ENCODE results near the gene CYB561D2. TPM values are rescaled to one million over a fixed set of nuclear protein-coding genes. Genes with fewer than 3 reads are reported as not detected.
"Not testable (repeated sequence)": the region's sequence is repeated elsewhere in the genome, so short reads cannot be mapped to it uniquely, and the experiment has no call there.

The CYB561D2 gene
- total RNA-seq, result 10 to 100 TPM; 18.1 to 34.3 TPM

DNA sequence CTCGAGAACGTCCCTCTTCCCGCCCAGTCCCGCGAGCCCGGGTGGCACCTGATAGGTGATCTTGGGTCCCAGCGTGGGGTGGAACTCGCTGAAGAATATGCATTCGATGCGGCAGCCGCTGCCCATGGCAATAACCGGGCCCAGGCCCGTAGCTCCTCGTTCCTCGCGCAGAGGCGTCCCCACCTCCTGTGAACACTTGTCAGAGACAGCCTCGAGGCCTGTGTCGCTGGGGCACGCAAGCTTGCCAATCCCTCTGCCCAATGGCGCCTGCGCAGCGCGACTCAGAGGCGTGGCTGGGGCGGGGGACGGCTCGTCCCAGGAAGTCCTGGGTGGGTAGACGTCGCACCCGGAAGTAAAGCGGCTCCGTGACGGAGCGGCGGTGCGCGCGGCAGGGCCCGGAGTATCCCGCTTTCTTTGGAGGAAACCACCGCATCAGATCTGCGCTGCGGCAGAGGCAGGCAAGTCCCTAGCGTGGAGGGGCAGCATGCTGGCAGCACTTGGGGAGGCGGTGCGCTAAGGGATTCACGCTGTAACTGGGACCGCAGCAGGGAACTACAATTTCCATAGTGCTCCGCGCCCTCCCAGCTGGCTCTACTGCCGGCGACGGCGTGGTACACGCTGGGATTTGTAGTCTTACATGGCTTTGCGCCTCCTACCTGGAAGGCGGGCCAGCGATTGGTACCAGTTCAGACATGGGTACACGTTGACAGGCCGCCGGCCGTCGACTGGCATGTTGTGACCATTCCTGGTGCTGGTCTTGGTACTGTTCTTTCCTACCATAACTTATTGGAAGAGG is at the start of gene CYB561D2, which contains the start of gene NPRL2:
TSS of gene CYB561D2 (plus strand) at position 336 of the 796 bp plus-strand sequence. CDS start 572 bp downstream, outside the sequence.
TSS of gene NPRL2 (minus strand) at position 249 of the 796 bp plus-strand sequence. CDS start at position 126, 123 bp downstream.
- peak; percentile 91 to 92 for ATAC-seq
- DNase-seq (ENCODE audit: low spot score in 2 of 2), result peak; percentile 98 to 100
- Mint-ChIP-seq H3K9me3 (no peaks in the 10 kb centered on the region), H3K36me3 (peaks cover 8 to 18% of the 10 kb centered on the region in 2 donors), H3K27ac (peak within 1 kb of the TSS; percentile 96)

DNA sequence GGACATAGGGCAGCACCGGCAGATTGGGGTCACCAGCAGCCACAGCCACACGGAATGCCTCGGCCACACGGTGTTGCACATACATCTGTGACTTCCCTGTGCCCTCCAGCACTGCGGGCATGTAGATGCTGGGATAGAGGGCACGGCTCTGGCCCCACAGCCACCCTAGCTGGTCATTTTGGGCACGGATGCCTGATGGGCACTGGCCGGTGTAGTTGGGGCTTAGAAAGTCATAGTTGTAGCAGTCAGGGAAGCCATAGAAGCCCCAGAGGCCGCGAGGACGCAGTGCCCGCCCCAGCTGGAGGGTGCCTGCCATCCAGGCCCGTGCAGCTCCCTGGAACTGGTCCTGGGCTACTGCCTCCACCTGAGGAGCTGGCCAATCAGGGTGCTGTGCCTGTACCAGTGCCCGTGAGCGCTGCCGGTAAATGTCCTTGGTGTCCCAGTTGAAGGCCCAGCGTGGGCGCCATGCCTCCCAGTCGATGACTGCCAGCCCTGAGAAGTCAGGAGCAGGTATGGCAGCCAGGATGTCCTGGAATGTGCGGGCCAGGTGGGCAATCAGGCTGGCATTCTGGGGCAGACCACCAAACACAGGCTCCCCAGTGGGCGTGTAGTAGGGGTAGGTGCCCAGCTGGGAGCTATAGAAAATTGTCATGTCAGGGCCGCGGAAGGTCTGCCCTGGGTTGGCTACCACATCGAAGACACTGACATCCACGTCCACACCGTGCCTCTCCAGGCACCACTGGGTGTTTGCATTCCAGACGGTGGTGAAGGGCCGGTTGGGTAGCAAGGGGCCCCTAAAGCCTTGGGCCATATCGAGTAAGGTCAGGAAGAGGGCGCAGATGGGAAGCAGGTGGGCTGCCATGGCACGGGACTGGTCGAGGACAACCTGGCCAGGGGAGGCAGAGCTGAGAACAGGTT is 48.3 kb upstream of the CYB561D2 start:
- no peak for DNase-seq (ENCODE audit: low spot score in 2 of 2)
- no peak overlapping the region for H3K27ac Mint-ChIP-seq
- peaks cover 0 to 4% of the 10 kb centered on the region in 2 donors for H3K36me3 Mint-ChIP-seq
- no peak for ATAC-seq
- H3K9me3 Mint-ChIP-seq, result no peaks in the 10 kb centered on the region

DNA sequence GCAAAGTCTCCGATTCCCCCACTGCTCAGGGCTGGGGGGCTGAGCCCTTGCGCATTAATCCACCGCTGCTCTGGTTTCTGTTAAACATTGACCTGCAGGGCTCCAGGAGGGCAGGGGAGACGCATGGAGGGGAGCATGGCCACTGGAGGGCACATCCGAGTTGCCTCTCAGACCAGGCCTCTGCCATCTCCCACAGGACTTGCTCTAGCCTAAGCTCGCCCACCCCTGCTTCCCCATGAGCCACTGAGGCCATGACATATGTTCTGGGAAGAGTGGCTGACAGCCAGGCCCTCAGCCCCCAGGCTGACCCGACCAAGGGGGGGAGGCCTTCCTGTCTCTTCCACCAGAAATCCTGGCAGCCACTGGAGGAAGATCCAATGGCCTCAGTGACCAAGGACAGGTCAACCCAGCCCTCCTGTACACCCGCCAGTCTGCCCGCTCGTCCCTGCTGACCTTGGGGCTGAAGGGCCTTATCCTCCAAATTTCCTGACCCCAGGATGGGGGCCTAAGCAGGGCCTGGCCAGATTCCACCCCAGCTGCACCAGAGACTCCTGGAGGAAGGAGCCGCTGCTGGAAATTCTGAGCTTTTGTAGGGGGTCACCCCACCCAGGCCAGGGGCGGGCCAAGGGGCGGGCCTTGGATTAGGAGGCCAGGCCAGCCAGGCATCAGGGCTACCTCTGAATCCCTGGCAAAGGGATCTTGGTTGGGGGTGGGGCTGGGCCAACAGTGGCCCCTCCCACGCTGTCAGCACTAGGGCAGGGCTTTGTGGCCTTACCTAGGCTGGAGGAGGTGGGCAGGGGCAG is 47.4 kb upstream of the CYB561D2 start, which contains the start of gene HYAL1:
TSS of gene HYAL1 (minus strand) at position 562 of the 803 bp plus-strand sequence. CDS start 618 bp downstream, outside the sequence.
- Mint-ChIP-seq H3K36me3 (peaks cover 0 to 4% of the 10 kb centered on the region in 2 donors), H3K9me3 (no peaks in the 10 kb centered on the region), H3K27ac (no peak within 1 kb of the TSS)
- ATAC-seq (no peak), DNase-seq (ENCODE audit: low spot score in 2 of 2) (no peak)

GRCh38 chr3:50304601-50305000 is 46.1 kb upstream of the CYB561D2 start:
- no peak for DNase-seq (ENCODE audit: low spot score in 2 of 2)
- ATAC-seq, result peak; percentile 11 to 54
- H3K27ac Mint-ChIP-seq, result no peak overlapping the region
- peaks cover 0 to 1% of the 10 kb centered on the region in 2 donors for H3K36me3 Mint-ChIP-seq
- no peaks in the 10 kb centered on the region for H3K9me3 Mint-ChIP-seq

- not testable (repeated sequence) for H3K9me3 Mint-ChIP-seq; DNase-seq (ENCODE audit: low spot score in 2 of 2)
These were observed 38.6 kb upstream of the CYB561D2 start for GRCh38 chr3:50312041-50312440.

GRCh38 chr3:50314342-50314741 is 36.3 kb upstream of the CYB561D2 start:
- DNase-seq (ENCODE audit: low spot score in 2 of 2), result no peak
- H3K36me3 Mint-ChIP-seq, result peaks cover 0 to 4% of the 10 kb centered on the region in 2 donors
- H3K9me3 Mint-ChIP-seq, result no peaks in the 10 kb centered on the region
- H3K27ac Mint-ChIP-seq, result peak overlapping the region; percentile 15 to 26
- no peak for ATAC-seq

More at GRCh38 chr3:50312041-50312440, 38.6 kb upstream of the CYB561D2 start:
- H3K36me3 Mint-ChIP-seq, ATAC-seq, H3K27ac Mint-ChIP-seq: not testable (repeated sequence)

DNA sequence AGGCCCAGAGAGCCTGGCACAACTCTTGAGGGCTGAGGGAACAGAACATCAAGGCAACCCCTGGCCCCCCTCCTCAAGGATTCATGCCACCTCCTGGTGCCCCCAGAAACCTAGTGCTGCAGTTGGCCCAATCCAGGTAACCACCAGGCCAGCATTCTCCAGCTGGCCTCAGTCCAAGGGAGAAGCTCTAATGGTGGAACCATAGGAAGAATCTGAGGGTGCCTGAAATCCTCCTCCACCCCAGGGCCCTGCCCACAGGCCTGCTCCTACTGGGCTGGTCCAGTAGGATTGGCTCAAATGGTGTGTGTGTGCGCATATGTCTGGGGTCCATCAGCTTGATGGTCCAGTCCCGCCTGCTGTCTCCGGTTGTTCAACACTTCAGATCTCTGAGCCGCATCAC is 35.8 kb upstream of the CYB561D2 start:
- DNase-seq (ENCODE audit: low spot score in 2 of 2), result no peak
- Mint-ChIP-seq H3K9me3 (no peaks in the 10 kb centered on the region), H3K36me3 (peaks cover 0 to under 1% of the 10 kb centered on the region in 2 donors), H3K27ac (no peak overlapping the region)
- no peak for ATAC-seq

DNA sequence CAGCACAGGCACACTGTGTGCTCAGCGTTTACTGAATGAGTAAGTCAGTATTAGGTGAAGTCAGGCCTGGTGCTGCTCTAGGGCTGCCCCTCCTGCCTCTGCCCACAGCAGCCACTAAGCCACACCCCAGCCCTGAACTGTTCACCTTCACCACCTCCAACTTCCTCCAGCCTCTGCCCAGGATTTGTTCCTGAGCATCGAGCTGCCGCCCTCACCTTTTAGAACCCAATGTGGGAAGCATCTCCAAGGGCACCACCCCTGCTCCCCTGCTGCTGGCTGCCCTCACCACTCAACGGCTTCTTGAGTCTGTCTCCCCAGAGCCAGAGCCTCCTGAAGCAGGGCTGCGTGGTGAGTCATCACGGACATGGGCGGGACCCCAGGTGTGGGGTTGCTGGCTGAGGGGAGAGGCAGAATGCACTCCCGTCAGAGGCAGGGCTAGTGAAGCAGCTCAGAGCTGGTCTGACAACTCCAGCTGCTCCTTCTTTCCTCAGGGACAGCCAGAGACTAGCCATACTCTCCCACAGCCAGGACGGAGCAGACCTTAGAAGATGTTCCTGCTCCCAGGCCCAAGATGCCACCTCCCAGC is 33.9 kb upstream of the CYB561D2 start:
- Mint-ChIP-seq H3K27ac (peak overlapping the region; percentile 19 to 60), H3K36me3 (no peaks in the 10 kb centered on the region)
- ATAC-seq, result no peak

GRCh38 chr3:50317300-50317699 is 33.4 kb upstream of the CYB561D2 start:
- Mint-ChIP-seq H3K36me3 (no peaks in the 10 kb centered on the region), H3K27ac (peak overlapping the region in 1 of 2 donors; percentile 60), H3K9me3 (no peaks in the 10 kb centered on the region)
- ATAC-seq (no peak), DNase-seq (ENCODE audit: low spot score in 2 of 2) (no peak)

More for the DNA sequence above, 33.9 kb upstream of the CYB561D2 start:
- no peak for DNase-seq (ENCODE audit: low spot score in 2 of 2)
- no peaks in the 10 kb centered on the region for H3K9me3 Mint-ChIP-seq

DNA sequence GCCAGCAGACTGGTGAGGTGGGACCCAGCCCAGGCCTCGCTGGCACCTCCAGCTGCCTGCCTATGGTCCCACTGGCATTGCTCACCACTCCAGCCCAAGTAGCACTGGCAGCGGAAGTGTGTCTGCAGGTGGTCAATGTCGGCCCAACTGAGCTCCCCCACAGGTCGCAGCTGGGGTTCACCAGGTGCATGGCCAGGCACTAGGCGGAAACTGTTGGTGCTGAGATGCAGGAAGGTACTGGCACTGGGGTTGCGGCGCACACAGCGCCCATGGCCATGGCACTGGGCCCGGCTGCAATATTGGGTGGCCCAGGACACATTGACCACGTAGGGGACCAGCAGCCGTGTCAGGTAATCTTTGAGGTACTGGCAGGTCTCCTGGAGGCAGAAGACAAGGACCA is 32.5 kb upstream of the CYB561D2 start:
- no peak for DNase-seq (ENCODE audit: low spot score in 2 of 2)
- H3K36me3 Mint-ChIP-seq, result no peaks in the 10 kb centered on the region
- no peak overlapping the region for H3K27ac Mint-ChIP-seq
- no peaks in the 10 kb centered on the region for H3K9me3 Mint-ChIP-seq
- ATAC-seq, result no peak

DNA sequence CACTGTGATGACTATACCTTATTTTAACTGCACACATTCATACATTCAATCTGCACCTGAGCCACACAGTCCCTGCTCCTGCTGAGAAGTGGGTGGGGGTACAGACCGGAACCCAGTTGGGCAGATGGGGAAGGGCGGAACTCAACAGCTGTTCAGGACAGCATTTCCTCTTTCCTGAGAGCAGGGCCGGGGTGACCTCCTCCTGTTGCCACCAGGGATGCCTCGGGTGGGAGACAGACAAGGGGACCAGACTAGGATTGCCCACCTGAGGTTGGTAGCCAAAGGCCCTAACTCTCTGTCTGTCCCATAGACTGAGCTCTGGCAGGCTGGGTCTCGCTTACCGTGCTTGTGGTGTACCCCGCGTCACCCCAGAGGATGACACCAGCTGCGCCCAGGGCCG is 32.0 kb upstream of the CYB561D2 start:
- Mint-ChIP-seq H3K9me3 (no peaks in the 10 kb centered on the region), H3K36me3 (no peaks in the 10 kb centered on the region), H3K27ac (no peak overlapping the region)
- ATAC-seq (no peak), DNase-seq (ENCODE audit: low spot score in 2 of 2) (no peak)

DNA sequence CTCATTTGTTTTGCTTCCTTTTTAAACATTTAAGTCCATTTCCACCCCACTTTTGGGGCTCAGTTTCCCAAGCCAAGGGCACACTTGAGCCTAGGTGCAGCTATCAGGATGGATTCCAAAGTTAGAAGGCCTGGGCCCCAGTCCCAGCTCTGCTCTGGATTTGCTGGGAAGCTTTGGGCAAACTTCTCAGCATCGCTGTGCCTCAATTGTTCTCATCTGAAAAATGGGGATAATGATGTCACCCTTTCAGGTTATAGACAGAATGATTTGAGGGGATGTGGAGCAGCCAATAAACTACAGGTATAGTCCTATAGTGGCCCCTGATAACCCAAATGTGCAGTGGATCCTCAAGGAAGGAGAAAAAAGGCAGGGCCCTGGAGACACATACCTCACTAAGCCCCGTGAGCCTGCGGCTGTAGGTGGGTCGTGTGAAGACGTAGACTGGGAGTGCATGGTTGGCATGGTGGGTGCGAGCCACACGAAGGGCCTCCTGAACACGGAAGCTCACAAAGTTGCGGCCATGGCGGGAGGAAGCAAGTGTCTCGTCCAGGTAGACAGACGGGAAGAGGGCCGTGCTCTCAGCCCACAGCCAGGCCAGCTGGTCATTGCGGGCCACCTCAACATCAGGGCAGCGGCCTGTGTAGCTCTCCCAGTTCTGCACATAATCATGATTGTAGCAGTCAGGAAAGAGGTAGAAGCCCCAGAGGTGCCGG is 31.3 kb upstream of the CYB561D2 start:
- no peak for ATAC-seq
- no peaks in the 10 kb centered on the region for H3K9me3 Mint-ChIP-seq

DNA sequence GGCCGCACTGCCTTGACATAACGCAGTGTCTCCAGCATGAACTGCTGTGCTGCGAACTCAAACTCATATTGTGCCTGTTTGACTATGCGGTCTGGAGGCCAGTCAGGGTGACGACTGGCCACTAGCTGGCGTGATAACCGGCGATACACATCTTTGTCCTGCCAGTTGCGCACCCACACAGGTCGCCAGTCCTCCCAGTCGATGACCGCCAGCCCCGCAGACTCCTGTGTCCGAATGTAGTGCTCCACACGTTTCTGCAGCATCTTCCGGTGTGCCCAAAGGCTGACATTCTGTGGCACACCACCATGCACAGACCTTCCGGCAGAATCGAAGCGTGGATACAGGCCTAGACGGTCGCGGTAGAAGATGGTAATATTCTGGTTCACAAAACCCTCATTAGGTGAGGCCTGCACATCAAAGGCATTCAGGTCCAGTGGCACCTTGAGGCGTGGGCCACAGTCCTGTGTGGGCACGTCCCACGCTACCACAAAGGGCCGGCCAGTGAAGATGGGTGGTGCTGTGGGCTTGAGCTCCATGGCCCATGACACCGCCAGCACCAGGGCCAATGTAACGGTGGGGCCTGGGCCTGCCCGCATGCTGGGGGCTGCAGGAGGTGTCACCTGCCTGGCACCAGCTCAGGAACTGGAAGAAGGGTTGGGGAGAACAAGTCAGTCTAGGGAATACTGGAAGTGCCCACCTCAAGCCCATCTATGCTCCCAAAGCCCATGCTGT is 30.6 kb upstream of the CYB561D2 start:
- ATAC-seq (no peak), DNase-seq (ENCODE audit: low spot score in 2 of 2) (no peak)
- Mint-ChIP-seq H3K36me3 (no peaks in the 10 kb centered on the region), H3K9me3 (no peaks in the 10 kb centered on the region), H3K27ac (peak overlapping the region in 1 of 2 donors; percentile 76)

More for the DNA sequence above, 31.3 kb upstream of the CYB561D2 start:
- Mint-ChIP-seq H3K36me3 (no peaks in the 10 kb centered on the region), H3K27ac (no peak overlapping the region)
- DNase-seq (ENCODE audit: low spot score in 2 of 2), result no peak

- Mint-ChIP-seq H3K27ac (peak overlapping the region; percentile 87 to 90), H3K9me3 (no peaks in the 10 kb centered on the region), H3K36me3 (no peaks in the 10 kb centered on the region)
- DNase-seq (ENCODE audit: low spot score in 2 of 2) (peak in 1 of 2 donors; percentile 70), ATAC-seq (peak; percentile 72 to 73)
These were observed 29.8 kb upstream of the CYB561D2 start for GRCh38 chr3:50320853-50321335.
